ENCODE measurements around the gene TRIM69. TPM values are rescaled to one million over a fixed set of nuclear protein-coding genes. Genes with fewer than 3 reads are reported as not detected.
"Not testable (repeated sequence)": the region's sequence is repeated elsewhere in the genome, so short reads cannot be mapped to it uniquely, and the experiment has no call there.

The TRIM69 gene
- total RNA-seq: 30.8 and 35.4 TPM in 2 replicates

- intact Hi-C loops (cut with micrococcal nuclease): no loop called here
- DNase-seq (no peak), ATAC-seq (ENCODE audit: low read depth) (peak; percentile 36)
- CTCF ChIA-PET: interaction anchor here (1.3 to 6.1 kb wide), 16 partner anchors 11 to 235 kb away, joined by 3 to 202 read pairs (median 7); partner anchors contain the start of genes B2M, PATL2 and SPG11
- H3K27ac Mint-ChIP-seq: peak within 1 kb of the TSS; percentile 87
- peaks cover 43% of the 10 kb centered on the region for H3K4me1 Mint-ChIP-seq
- H3K9me3 Mint-ChIP-seq: no peaks in the 10 kb centered on the region
- no peaks in the 10 kb centered on the region for H3K27me3 Mint-ChIP-seq
- POLR2A ChIA-PET: interaction anchor here (0.9 to 21.4 kb wide), 7 partner anchors 19 to 157 kb away, joined by 3 to 2387 read pairs (median 8); partner anchors contain the start of genes B2M, PATL2 and SPG11
- TF ChIP-seq CTCF (IDR thresholded peaks at IDR 0.05): no peak
- peak within 1 kb of the TSS; percentile 66 for H3K4me3 Mint-ChIP-seq
- H3K36me3 Mint-ChIP-seq (ENCODE audit: low read depth): peaks cover 13% of the 10 kb centered on the region
These were observed at the start of gene TRIM69 for GRCh38 chr15:44736181-44736765. Gene TRIM69 (plus strand): TSS chr15:44736528. CDS start chr15:44736705, 177 bp downstream.

- DNase-seq; H3K4me3 Mint-ChIP-seq; ATAC-seq (ENCODE audit: low read depth); H3K27me3 Mint-ChIP-seq; H3K27ac Mint-ChIP-seq; CTCF ChIA-PET; intact Hi-C loops (cut with micrococcal nuclease): not testable (repeated sequence)
- POLR2A ChIA-PET: interaction anchor here (0.7 to 2.2 kb wide), 3 partner anchors 21 to 26 kb away, joined by 3 to 9 read pairs (median 4); partner anchors contain the start of genes B2M, PATL2 and SPG11
- Mint-ChIP-seq H3K9me3 (peaks cover 19% of the 10 kb centered on the region), H3K4me1 (peaks cover 34% of the 10 kb centered on the region), H3K36me3 (ENCODE audit: low read depth) (peaks cover 18% of the 10 kb centered on the region)
These were observed 47.0 kb upstream of the TRIM69 start for GRCh38 chr15:44689318-44689717.

GRCh38 chr15:44690245-44690644 is 46.1 kb upstream of the TRIM69 start:
- peaks cover 16% of the 10 kb centered on the region for H3K9me3 Mint-ChIP-seq
- intact Hi-C loops (cut with micrococcal nuclease): loop anchor here (2.0 kb wide), 1 partner anchor 13 kb away; no protein-coding TSS in a partner anchor
- not testable (repeated sequence) for H3K27me3 Mint-ChIP-seq; DNase-seq; ATAC-seq (ENCODE audit: low read depth); H3K27ac Mint-ChIP-seq; H3K4me3 Mint-ChIP-seq
- ChIA-PET CTCF (interaction anchor here (1.3 kb wide), 1 partner anchor 27 kb away, joined by 3 read pairs; the partner anchor contains the start of gene SPG11), POLR2A (interaction anchor here (0.6 to 2.9 kb wide), 9 partner anchors 9 to 29 kb away, joined by 3 to 20 read pairs (median 4); partner anchors contain the start of genes B2M and PATL2)
- peaks cover 29% of the 10 kb centered on the region for H3K4me1 Mint-ChIP-seq
- H3K36me3 Mint-ChIP-seq (ENCODE audit: low read depth): peaks cover 15% of the 10 kb centered on the region

- ChIA-PET POLR2A (interaction anchor here (1.5 to 2.9 kb wide), 3 partner anchors 15 to 29 kb away, joined by 5 to 20 read pairs (median 9); partner anchors contain the start of genes B2M, PATL2 and SPG11), CTCF (interaction anchor here (1.2 kb wide), 1 partner anchor 29 kb away, joined by 3 read pairs; the partner anchor contains the start of gene SPG11)
- no peak for TF ChIP-seq CTCF (IDR thresholded peaks at IDR 0.05)
- DNase-seq (no peak), ATAC-seq (ENCODE audit: low read depth) (no peak)
- Mint-ChIP-seq H3K4me3 (no peak overlapping the region), H3K36me3 (ENCODE audit: low read depth) (peaks cover 7% of the 10 kb centered on the region), H3K4me1 (peaks cover 12% of the 10 kb centered on the region), H3K27me3 (no peaks in the 10 kb centered on the region), H3K27ac (no peak overlapping the region), H3K9me3 (peaks cover 4% of the 10 kb centered on the region)
- intact Hi-C loops (cut with micrococcal nuclease): no loop called here
These were observed 43.7 kb upstream of the TRIM69 start for GRCh38 chr15:44692659-44693058.

GRCh38 chr15:44694416-44694815 is 41.9 kb upstream of the TRIM69 start:
- H3K9me3 Mint-ChIP-seq: no peaks in the 10 kb centered on the region
- POLR2A ChIA-PET: interaction anchor here (0.7 to 1.5 kb wide), 3 partner anchors 9 to 31 kb away, joined by 4 to 7 read pairs (median 5); partner anchors contain the start of genes B2M, PATL2 and SPG11
- H3K4me3 Mint-ChIP-seq: no peak overlapping the region
- no peaks in the 10 kb centered on the region for H3K36me3 Mint-ChIP-seq (ENCODE audit: low read depth)
- no peak for TF ChIP-seq CTCF (IDR thresholded peaks at IDR 0.05)
- H3K27me3 Mint-ChIP-seq: no peaks in the 10 kb centered on the region
- ATAC-seq (ENCODE audit: low read depth): no peak
- DNase-seq: no peak
- peaks cover 3% of the 10 kb centered on the region for H3K4me1 Mint-ChIP-seq
- intact Hi-C loops (cut with micrococcal nuclease): no loop called here
- CTCF ChIA-PET: no interaction called here
- H3K27ac Mint-ChIP-seq: no peak overlapping the region

GRCh38 chr15:44695294-44695693 is 41.0 kb upstream of the TRIM69 start:
- Mint-ChIP-seq H3K36me3 (ENCODE audit: low read depth) (no peaks in the 10 kb centered on the region), H3K4me3 (no peak overlapping the region), H3K27me3 (no peaks in the 10 kb centered on the region), H3K4me1 (peaks cover 3% of the 10 kb centered on the region), H3K9me3 (no peaks in the 10 kb centered on the region), H3K27ac (no peak overlapping the region)
- DNase-seq (no peak), ATAC-seq (ENCODE audit: low read depth) (no peak)
- no peak for TF ChIP-seq CTCF (IDR thresholded peaks at IDR 0.05)
- intact Hi-C loops (cut with micrococcal nuclease): no loop called here
- POLR2A ChIA-PET: interaction anchor here (0.8 to 1.9 kb wide), 3 partner anchors 16 to 34 kb away, joined by 4 to 7 read pairs (median 7); partner anchors contain the start of genes B2M, PATL2 and SPG11
- CTCF ChIA-PET: interaction anchor here (2.4 kb wide), 1 partner anchor 32 kb away, joined by 10 read pairs; the partner anchor contains the start of gene SPG11

Measured in activated B cell treated with CpG ODN at 0.5 μM for 24 hours (primary cell).